Neuron (in vitro differentiated cells): ENCODE data around the gene TSPAN18.

Experiments
- H2AFZ ChIP-seq: one replicate; pipeline ENCODE4 v1.6.1; 2013; ENCODE audit warnings: low read depth, mild to moderate bottlenecking, inconsistent platforms, low read length, moderate library complexity
- H3K27me3 ChIP-seq: one replicate; pipeline ENCODE4 v1.6.1; 2013; ENCODE audit warnings: low read length; ENCODE audit not compliant: insufficient read depth
- H3K36me3 ChIP-seq: one replicate; pipeline ENCODE4 v1.6.1; 2013; ENCODE audit warnings: low read length; ENCODE audit not compliant: insufficient read depth
- H3K4me1 ChIP-seq: one replicate; pipeline ENCODE4 v1.6.1; 2013; ENCODE audit warnings: low read length; ENCODE audit not compliant: insufficient read depth
- H3K4me3 ChIP-seq: 2 replicates; pipeline ENCODE4 v1.5.1; 2013; ENCODE audit warnings: mild to moderate bottlenecking, low read length, moderate library complexity
- H3K9me3 ChIP-seq: one replicate; pipeline ENCODE4 v1.6.1; 2013; ENCODE audit warnings: low read length

The TSPAN18 gene

DNA sequence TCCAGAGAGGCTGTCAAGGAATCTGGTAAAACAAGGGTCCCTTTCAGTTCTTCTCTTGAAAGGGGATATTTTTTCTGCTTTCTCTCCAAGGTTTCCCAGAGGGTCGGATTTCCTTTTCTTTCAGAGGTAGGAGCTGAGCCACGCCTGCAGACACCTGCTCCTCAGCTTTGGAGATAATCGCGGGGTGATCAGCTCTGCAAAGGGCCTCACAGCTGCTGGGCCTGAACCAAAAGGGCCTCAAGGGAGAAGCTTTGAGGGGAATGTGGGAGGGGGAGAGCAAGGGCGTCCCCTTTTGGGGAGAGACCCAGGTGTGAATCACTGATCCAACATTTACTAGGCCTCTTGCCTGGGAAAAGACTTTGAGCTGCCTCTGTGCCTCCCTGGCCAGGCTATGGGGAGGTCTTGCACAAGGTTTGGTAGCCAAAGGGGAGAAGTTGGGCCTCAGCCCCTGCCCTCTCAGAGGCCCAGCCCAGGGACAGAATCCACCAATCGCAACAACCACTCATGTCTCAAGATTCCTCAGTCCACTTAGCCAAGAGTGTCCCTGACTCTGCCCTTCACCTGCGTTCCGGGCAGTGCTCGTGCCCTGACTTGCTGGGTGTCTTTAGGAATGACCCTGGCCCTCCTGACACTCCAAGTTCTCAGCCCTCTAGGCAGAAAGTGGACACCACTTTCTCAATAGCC is 237.9 kb downstream of the TSPAN18 start:
- Histone ChIP-seq H3K4me3 (no peak overlapping the region), H3K36me3 (no peaks in the 10 kb centered on the region), H3K27me3 (peaks cover 15% of the 10 kb centered on the region), H3K4me1 (no peaks in the 10 kb centered on the region), H3K9me3 (no peaks in the 10 kb centered on the region), H2AFZ (no peak overlapping the region)

DNA sequence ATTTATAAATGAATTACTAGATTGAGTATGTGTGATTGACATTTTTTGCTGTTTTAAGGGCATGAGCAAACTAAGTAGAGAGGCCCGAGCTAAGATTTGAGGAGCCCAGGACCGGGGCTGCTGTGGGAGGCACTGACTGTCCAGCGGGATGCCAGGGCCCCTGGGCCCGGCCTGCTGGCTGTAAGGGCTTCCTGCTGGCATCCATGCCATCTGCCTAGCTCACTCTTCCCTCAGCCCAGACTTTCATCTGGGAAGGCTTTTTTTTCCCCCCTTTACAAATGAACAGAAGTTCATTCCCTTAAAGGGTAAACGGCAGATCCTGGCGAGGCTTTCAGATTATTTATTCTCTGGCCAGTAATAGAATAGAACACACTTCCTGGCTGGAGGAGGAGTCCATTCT is 239.9 kb downstream of the TSPAN18 start:
- H3K36me3 ChIP-seq, result no peaks in the 10 kb centered on the region
- no peaks in the 10 kb centered on the region for H3K9me3 ChIP-seq
- no peak overlapping the region for H3K4me3 ChIP-seq
- no peaks in the 10 kb centered on the region for H3K4me1 ChIP-seq
- H3K27me3 ChIP-seq, result peaks cover 22% of the 10 kb centered on the region
- no peak overlapping the region for H2AFZ ChIP-seq

DNA sequence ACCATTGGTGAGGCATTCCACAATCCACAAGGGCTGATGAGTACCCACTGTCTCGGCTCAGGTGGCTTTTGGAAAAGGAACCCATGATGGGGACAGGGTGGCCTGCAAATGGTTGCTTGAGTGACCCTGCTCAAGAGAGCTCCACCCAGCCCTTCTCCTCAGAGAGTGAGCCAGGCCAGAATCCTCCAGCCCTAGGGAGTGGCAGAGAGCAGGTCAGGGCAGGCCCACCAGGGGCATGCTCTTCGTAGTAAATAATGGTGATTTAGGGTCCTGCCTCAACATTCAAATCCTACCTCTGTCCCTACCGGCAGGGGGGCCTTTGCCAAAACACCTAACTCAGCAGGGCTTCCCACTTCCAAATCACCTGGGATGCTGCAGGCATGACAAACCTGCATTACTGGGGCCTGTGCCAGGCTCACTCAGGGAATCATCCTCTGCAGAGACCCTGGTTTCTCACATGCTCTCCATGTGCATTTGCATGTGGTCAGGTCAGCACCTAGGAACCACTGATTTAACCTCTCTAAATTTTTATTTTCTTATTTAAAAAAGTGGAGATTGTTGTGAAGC is 241.3 kb downstream of the TSPAN18 start:
- Histone ChIP-seq H3K9me3 (no peaks in the 10 kb centered on the region), H3K27me3 (peaks cover 31% of the 10 kb centered on the region), H3K4me1 (no peaks in the 10 kb centered on the region), H3K4me3 (no peak overlapping the region), H2AFZ (no peak overlapping the region), H3K36me3 (no peaks in the 10 kb centered on the region)

GRCh38 chr11:44968510-44968909 is 241.7 kb downstream of the TSPAN18 start:
- Histone ChIP-seq H3K36me3 (no peaks in the 10 kb centered on the region), H2AFZ (no peak overlapping the region), H3K27me3 (peaks cover 31% of the 10 kb centered on the region), H3K4me1 (no peaks in the 10 kb centered on the region), H3K9me3 (no peaks in the 10 kb centered on the region), H3K4me3 (no peak overlapping the region)

DNA sequence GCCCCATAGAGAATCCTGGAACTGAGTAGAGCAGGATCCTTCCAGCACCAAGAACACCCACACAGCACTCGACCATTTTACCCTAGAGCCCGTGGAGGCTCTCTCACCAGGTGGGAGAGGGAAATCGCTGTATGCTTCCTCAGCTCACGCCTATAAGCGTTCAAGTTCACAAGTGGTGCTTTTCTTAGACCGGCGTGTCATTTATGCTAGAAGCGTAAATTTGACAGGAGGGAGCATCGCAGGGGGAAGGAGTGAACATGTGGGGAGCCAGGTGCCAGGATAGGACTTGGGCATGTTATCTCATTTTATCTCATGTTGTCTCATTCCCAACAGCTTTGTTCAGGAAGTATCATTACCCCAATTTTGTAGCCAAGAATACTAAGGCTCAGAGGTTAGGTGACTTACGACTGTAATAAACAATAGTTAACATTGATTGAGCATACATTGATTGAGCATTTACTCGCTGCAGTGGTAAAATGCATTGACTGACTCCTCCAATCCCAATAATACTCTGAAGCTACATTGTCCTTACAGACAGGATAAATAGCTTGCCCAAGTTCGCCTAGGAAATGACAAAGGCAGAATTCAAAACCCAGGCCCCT is 243.0 kb downstream of the TSPAN18 start:
- H3K27me3 ChIP-seq, result peaks cover 25% of the 10 kb centered on the region
- peaks cover 5% of the 10 kb centered on the region for H3K4me1 ChIP-seq
- H3K4me3 ChIP-seq, result no peak overlapping the region
- no peaks in the 10 kb centered on the region for H3K36me3 ChIP-seq
- no peaks in the 10 kb centered on the region for H3K9me3 ChIP-seq
- no peak overlapping the region for H2AFZ ChIP-seq

DNA sequence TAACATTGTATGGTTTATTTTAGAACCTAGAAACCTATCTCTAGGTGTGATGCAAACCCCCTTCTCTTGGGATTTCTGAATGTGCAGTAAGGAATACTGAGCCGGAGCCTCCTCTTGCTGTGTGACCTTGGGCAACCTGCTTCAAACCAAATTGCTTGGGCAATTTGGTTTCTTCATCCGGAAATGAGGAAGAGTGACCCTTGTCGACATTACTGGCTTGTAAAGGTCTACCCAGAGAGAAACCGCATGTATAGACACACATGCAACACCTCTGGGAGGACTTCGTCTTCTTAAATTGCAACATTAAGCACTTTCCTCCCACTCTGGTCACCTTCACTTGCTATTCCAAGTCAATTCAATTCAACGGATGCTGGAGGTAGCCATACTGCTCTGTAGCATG is 243.5 kb downstream of the TSPAN18 start:
- no peak overlapping the region for H3K4me3 ChIP-seq
- H3K4me1 ChIP-seq, result peaks cover 5% of the 10 kb centered on the region
- H3K9me3 ChIP-seq, result no peaks in the 10 kb centered on the region
- peaks cover 20% of the 10 kb centered on the region for H3K27me3 ChIP-seq
- no peak overlapping the region for H2AFZ ChIP-seq
- no peaks in the 10 kb centered on the region for H3K36me3 ChIP-seq

DNA sequence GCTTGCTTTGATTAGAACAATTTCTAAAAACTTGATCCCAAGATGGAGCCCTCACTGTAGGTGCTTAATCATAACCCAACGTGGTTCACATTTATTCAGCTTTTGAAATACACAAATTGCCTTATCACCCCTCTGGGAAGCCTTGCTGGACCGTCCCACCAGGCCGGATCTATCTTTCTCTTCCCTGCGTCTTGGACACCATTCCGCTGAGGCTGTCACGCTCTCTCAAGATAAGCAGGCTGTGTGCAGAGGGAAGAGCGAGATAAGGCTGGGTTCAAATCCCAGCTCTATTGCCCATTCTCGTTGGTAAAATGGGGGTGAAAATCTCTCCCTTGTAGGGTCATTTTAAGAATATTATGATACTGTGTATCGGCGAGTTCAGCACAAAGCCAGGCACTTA is 244.4 kb downstream of the TSPAN18 start:
- Histone ChIP-seq H3K4me3 (no peak overlapping the region), H3K4me1 (peaks cover 5% of the 10 kb centered on the region), H3K36me3 (no peaks in the 10 kb centered on the region), H2AFZ (no peak overlapping the region), H3K9me3 (no peaks in the 10 kb centered on the region), H3K27me3 (peaks cover 17% of the 10 kb centered on the region)

DNA sequence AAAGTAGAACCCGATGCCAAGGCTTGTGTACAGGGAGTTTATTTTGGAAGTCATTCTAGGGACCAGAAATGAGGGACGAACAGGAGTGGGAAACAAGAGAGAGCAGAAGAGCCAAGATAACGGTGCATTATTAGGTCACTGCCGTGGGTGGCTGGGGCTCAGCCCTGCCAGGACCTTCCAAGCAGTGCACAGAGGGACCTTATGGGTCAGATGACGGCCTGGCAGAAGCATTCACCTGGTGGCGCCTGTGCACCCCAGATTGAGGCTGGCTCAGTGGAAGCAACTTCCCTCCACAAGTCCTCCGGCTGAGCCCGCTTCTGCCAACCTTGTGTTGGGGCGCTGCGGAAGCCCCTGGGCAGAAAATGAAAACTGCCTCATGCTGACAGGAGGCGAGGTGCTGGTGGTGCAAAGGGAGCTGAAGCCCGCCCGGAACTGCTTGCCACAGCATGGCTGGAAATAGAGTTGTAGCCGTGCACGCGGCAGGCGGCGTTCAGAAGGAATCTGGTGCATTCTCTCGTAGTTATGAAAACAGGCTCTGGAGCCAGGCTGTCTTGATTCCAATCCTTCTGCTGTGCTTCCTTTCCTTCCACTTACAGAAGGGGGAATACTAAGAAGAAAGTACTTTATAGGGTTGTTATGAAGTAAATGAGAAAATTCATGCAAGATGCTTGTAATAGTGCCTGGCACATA is 246.1 kb downstream of the TSPAN18 start:
- H3K4me3 ChIP-seq, result no peak overlapping the region
- no peaks in the 10 kb centered on the region for H3K36me3 ChIP-seq
- H2AFZ ChIP-seq, result no peak overlapping the region
- peaks cover 7% of the 10 kb centered on the region for H3K4me1 ChIP-seq
- no peaks in the 10 kb centered on the region for H3K9me3 ChIP-seq
- peaks cover 20% of the 10 kb centered on the region for H3K27me3 ChIP-seq

DNA sequence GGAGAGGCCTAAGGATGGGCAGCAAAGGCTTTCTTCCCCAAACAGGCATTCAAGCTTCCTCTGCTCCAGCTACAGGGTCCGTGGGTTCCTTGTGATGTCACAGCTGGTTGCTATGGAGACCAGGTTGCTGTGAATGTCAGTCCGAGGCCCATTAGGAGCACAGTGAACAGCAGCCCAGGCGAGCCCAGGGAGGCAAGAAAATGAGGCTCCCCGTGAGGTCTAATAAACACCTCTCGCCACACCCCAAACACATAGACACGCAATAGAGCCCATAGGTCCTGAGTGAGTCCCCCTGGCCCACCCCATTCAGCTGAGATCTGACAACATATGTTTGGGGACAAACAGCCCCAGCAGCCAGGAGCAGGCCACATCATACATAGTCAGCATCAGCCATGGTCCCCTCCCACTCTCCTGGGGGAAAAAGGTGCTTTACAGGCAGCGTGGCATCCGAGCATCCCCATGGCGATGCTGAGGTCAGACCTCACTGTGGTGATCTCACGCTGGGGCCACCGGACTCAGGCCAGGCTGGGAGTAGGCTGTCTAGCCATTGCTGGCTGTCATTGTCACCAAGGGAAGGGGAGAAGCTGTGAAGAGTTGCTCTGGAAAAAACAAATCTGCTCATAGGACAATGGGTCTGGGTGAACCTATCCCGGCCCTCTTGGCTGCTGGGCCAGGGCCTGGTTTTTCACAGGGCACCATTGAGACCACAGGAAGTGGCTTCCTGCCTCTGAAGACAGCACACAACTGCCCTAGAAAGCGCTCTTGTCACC is 247.1 kb downstream of the TSPAN18 start:
- no peaks in the 10 kb centered on the region for H3K36me3 ChIP-seq
- no peaks in the 10 kb centered on the region for H3K9me3 ChIP-seq
- no peak overlapping the region for H2AFZ ChIP-seq
- peaks cover 20% of the 10 kb centered on the region for H3K27me3 ChIP-seq
- no peak overlapping the region for H3K4me3 ChIP-seq
- H3K4me1 ChIP-seq, result peaks cover 7% of the 10 kb centered on the region

DNA sequence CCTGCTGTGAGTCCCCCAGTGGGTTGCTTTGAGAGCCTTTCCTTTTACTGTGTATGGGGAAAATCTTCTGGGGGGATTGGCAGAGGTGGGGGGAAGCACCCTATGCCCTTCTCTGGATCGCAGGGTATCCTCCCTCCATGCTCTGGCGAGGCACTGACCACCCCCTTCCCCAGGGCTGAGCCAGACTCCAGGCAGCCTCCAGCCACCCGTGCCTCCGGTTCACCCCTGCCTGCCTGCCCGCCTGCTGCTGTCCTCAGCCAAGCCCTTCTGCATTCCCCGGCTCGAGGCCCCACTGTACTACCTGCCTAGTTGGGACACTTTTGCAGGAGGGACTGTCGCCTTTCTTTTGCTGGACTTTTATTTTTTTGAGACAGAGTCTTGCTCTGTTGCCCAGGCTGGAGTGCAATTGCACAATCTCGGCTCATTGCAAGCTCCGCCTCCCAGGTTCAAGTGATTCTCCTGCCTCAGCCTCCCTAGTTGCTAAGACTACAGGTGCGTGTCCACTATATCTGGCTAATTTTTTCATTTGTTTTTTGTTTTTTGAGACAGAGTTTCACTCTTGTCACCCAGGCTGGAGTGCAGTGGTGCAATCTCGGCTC is 247.7 kb downstream of the TSPAN18 start:
- Histone ChIP-seq H3K36me3 (no peaks in the 10 kb centered on the region), H3K4me1 (peaks cover 7% of the 10 kb centered on the region), H3K4me3 (no peak overlapping the region), H2AFZ (no peak overlapping the region), H3K27me3 (peaks cover 20% of the 10 kb centered on the region), H3K9me3 (no peaks in the 10 kb centered on the region)

GRCh38 chr11:44976576-44976975 is 249.8 kb downstream of the TSPAN18 start:
- no peak overlapping the region for H3K4me3 ChIP-seq
- H3K9me3 ChIP-seq, result no peaks in the 10 kb centered on the region
- peaks cover 12% of the 10 kb centered on the region for H3K27me3 ChIP-seq

DNA sequence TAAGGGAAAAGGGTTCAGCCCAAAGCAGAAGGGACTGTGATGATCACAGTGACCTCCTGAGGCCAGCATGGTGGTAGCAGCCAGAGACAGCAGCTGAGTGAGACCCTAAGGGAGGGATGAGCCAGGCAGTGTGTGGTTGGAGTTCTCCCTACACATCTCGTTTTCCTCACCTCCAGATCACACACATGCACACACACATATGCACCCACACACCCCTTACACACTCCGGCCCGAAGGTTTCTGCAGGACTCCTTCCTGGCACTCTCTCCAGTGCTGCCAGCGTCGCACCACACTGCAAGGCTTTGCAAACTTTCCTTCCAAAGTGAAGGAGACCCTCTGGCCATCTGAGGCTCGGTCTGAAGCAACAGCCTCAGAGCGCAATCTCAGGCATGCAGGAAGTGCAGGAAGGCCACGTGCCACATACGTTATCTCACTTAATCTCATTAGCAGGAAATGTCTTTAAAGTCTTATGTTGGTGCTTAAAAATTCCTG is 250.8 kb downstream of the TSPAN18 start:
- Histone ChIP-seq H3K9me3 (no peaks in the 10 kb centered on the region), H3K4me1 (peaks cover 7% of the 10 kb centered on the region), H3K4me3 (no peak overlapping the region), H3K27me3 (peaks cover 5% of the 10 kb centered on the region), H3K36me3 (no peaks in the 10 kb centered on the region), H2AFZ (no peak overlapping the region)

More at GRCh38 chr11:44976576-44976975, 249.8 kb downstream of the TSPAN18 start:
- no peak overlapping the region for H2AFZ ChIP-seq
- H3K36me3 ChIP-seq, result no peaks in the 10 kb centered on the region
- peaks cover 7% of the 10 kb centered on the region for H3K4me1 ChIP-seq
